IMR-90 (cell line): ENCODE results near the gene ARX.

Experiments
- MAFK ChIP-seq: IDR thresholded peaks from 2 replicates; pipeline ENCODE4 v1.6.1; 2012; ENCODE audit warnings: low read depth, low read length, improper control_type of control experiment
- MAZ ChIP-seq: IDR thresholded peaks from 2 replicates; pipeline ENCODE4 v1.6.1; 2012; ENCODE audit warnings: low read depth, mild to moderate bottlenecking, low read length, improper control_type of control experiment, moderate library complexity, borderline replicate concordance
- MXI1 ChIP-seq: IDR thresholded peaks from 2 replicates; pipeline ENCODE4 v1.6.1; 2012; ENCODE audit warnings: low read depth, mild to moderate bottlenecking, low read length, moderate library complexity, borderline replicate concordance
- POLR2A ChIP-seq: IDR thresholded peaks from 2 replicates; pipeline ENCODE4 v1.6.1; 2012; ENCODE audit warnings: mild to moderate bottlenecking, low read depth, low read length
- RAD21 ChIP-seq: IDR thresholded peaks from 2 replicates; pipeline ENCODE4 v1.6.1; 2012; ENCODE audit warnings: low read length, improper control_type of control experiment
- TF ChIP-seq, protein P1 (sequence below): conservative IDR thresholded peaks from 2 replicates; pipeline ENCODE4 v1.5.1; 2012; ENCODE audit warnings: mild to moderate bottlenecking, low read depth, low read length, improper control_type of control experiment

DNA sequence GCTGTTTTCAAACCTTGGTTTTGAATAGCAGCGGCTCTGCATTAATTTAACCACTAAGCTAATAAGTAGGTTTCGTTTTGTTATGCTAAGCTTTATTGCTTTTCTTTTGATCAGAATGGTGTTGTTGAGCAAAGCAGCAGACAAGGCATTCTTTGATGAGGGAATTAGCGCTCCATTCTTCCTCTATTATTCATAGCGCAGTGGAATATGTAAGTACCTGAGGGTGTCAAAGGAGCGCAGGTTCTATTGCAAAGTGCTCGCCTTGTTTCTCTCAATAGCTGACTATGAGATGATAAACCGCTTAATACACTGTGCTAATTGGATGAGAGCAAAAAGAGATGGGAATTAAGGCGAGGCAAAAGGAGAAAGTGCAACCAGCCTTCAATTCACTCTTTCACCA, 16.3 kb downstream of the ARX start:
- TF ChIP-seq, protein P1, sequence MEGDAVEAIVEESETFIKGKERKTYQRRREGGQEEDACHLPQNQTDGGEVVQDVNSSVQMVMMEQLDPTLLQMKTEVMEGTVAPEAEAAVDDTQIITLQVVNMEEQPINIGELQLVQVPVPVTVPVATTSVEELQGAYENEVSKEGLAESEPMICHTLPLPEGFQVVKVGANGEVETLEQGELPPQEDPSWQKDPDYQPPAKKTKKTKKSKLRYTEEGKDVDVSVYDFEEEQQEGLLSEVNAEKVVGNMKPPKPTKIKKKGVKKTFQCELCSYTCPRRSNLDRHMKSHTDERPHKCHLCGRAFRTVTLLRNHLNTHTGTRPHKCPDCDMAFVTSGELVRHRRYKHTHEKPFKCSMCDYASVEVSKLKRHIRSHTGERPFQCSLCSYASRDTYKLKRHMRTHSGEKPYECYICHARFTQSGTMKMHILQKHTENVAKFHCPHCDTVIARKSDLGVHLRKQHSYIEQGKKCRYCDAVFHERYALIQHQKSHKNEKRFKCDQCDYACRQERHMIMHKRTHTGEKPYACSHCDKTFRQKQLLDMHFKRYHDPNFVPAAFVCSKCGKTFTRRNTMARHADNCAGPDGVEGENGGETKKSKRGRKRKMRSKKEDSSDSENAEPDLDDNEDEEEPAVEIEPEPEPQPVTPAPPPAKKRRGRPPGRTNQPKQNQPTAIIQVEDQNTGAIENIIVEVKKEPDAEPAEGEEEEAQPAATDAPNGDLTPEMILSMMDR = no peak
- TF ChIP-seq MAZ = no peak
- TF ChIP-seq MXI1 = no peak
- no peak for TF ChIP-seq MAFK
- no peak for TF ChIP-seq POLR2A
- no peak for TF ChIP-seq RAD21
